PFSK-1 (cell line): ENCODE measurements around the gene CCR2.

ENCODE experiments used
- FOXP2 ChIP-seq: optimal IDR thresholded peaks from 2 replicates; pipeline ENCODE3; 2011; ENCODE audit warnings: borderline replicate concordance, control low read depth, inconsistent platforms; ENCODE audit not compliant: insufficient read depth; ENCODE audit errors: extremely low read length, extremely low read depth
- POLR2AphosphoS5 ChIP-seq: IDR thresholded peaks from 2 replicates; pipeline ENCODE4 v1.6.1; 2012; ENCODE audit warnings: low read depth, mild to moderate bottlenecking, control low read depth, low read length, moderate library complexity
- REST ChIP-seq, 2 experiments: IDR thresholded peaks; 2 replicates each; pipeline versions ENCODE4 v1.6.1 to v1.8.0; 2011 to 2012; ENCODE audit warnings: low read depth in 2 of 2, low read length in 2 of 2, control low read depth in 1 of 2, inconsistent platforms in 1 of 2, mild to moderate bottlenecking in 1 of 2, moderate library complexity in 1 of 2; ENCODE audit not compliant: insufficient read depth in 1 of 2
- SIN3A ChIP-seq: IDR thresholded peaks from 2 replicates; pipeline ENCODE4 v1.6.1; 2012; ENCODE audit warnings: mild to moderate bottlenecking, low read length, moderate library complexity, borderline replicate concordance; ENCODE audit not compliant: insufficient read depth
- TAF1 ChIP-seq: IDR thresholded peaks from 2 replicates; pipeline ENCODE4 v1.6.1; 2012; ENCODE audit warnings: low read length, control low read depth, borderline replicate concordance; ENCODE audit not compliant: insufficient read depth

The CCR2 gene

GRCh38 chr3:46383951-46384330, 30.0 kb downstream of the CCR2 start:
- TF ChIP-seq REST (IDR thresholded peaks at IDR 0.05; ENCODE audit: insufficient read depth in 1 of 2, low read depth in 2 of 2, low read length in 2 of 2) (no peak), SIN3A (no peak)

- TF ChIP-seq FOXP2 (no peak), SIN3A (no peak), REST (IDR thresholded peaks at IDR 0.05; ENCODE audit: insufficient read depth in 1 of 2, low read depth in 2 of 2, low read length in 2 of 2) (no peak), POLR2AphosphoS5 (no peak), TAF1 (no peak)
Measured at GRCh38 chr3:46386205-46386604, 32.3 kb downstream of the CCR2 start.

- no peak for TF ChIP-seq REST (IDR thresholded peaks at IDR 0.05; ENCODE audit: insufficient read depth in 1 of 2, low read depth in 2 of 2, low read length in 2 of 2)
- TF ChIP-seq TAF1, result no peak
- no peak for TF ChIP-seq POLR2AphosphoS5
- TF ChIP-seq FOXP2, result no peak
- TF ChIP-seq SIN3A, result no peak
Measured at GRCh38 chr3:46389306-46389705, 35.4 kb downstream of the CCR2 start.

- TF ChIP-seq TAF1, result no peak
- no peak for TF ChIP-seq FOXP2
- no peak for TF ChIP-seq SIN3A
- TF ChIP-seq POLR2AphosphoS5, result no peak
- TF ChIP-seq REST (IDR thresholded peaks at IDR 0.05; ENCODE audit: insufficient read depth in 1 of 2, low read depth in 2 of 2, low read length in 2 of 2), result no peak
Measured at GRCh38 chr3:46393011-46393410, 39.1 kb downstream of the CCR2 start.
